COLO829 (cell line): ENCODE measurements around the gene EPS8L2.

Source experiments
- DNase-seq: peaks from one replicate; pipeline ENCODE4 v3.0.0; 2012; ENCODE audit warnings: low spot score

EPS8L2 gene

GRCh38 chr11:704781-705645, 1.0 kb upstream of the EPS8L2 start:
- DNase-seq, result no peak

GRCh38 chr11:706439-706956, 467 bp downstream of the EPS8L2 start:
- no peak for DNase-seq

GRCh38 chr11:706957-707816, 1.2 kb downstream of the EPS8L2 start:
- no peak for DNase-seq

GRCh38 chr11:707817-708420, 1.9 kb downstream of the EPS8L2 start:
- DNase-seq, result no peak

GRCh38 chr11:708511-708910, 2.5 kb downstream of the EPS8L2 start:
- no peak for DNase-seq

- no peak for DNase-seq
Measured at GRCh38 chr11:709109-709997, 3.3 kb downstream of the EPS8L2 start.

- no peak for DNase-seq
Measured at GRCh38 chr11:714436-714835, 8.4 kb downstream of the EPS8L2 start.

- DNase-seq, result no peak
Measured at GRCh38 chr11:719214-720016, 13.4 kb downstream of the EPS8L2 start.

GRCh38 chr11:720017-720641, 14.1 kb downstream of the EPS8L2 start:
- DNase-seq, result no peak

GRCh38 chr11:720642-721246, 14.7 kb downstream of the EPS8L2 start:
- peak; percentile 72 for DNase-seq

- no peak for DNase-seq
Measured at GRCh38 chr11:721247-721740, 15.3 kb downstream of the EPS8L2 start.

- DNase-seq, result no peak
Measured at GRCh38 chr11:721741-722345, 15.8 kb downstream of the EPS8L2 start.

GRCh38 chr11:722346-722811, 16.3 kb downstream of the EPS8L2 start:
- DNase-seq, result no peak

- DNase-seq, result no peak
Measured at GRCh38 chr11:723120-723883, 17.3 kb downstream of the EPS8L2 start.

- DNase-seq, result no peak
Measured at GRCh38 chr11:724049-724777, 18.2 kb downstream of the EPS8L2 start.

- DNase-seq, result no peak
Measured at GRCh38 chr11:724778-725386, 18.9 kb downstream of the EPS8L2 start.

- DNase-seq, result no peak
Measured at GRCh38 chr11:725624-726202, 19.7 kb downstream of the EPS8L2 start.
